CD4-positive, alpha-beta T cell treated with Interleukin-10 for 1 hour (primary cell): ENCODE data around the gene CRIP2.

ENCODE experiments used
- DNase-seq: peaks from one replicate; pipeline ENCODE4 v3.0.0-alpha.2; 2020

Gene CRIP2

GRCh38 chr14:105500726-105501101, 26.1 kb downstream of the CRIP2 start:
- DNase-seq: no peak

- DNase-seq: peak; percentile 38
Observed at GRCh38 chr14:105501504-105502291, 27.1 kb downstream of the CRIP2 start.

- peak; percentile 23 for DNase-seq
Observed at GRCh38 chr14:105502446-105503295, 28.1 kb downstream of the CRIP2 start.

GRCh38 chr14:105503296-105503640, 28.6 kb downstream of the CRIP2 start:
- no peak for DNase-seq

- no peak for DNase-seq
Observed at GRCh38 chr14:105503935-105504692, 29.5 kb downstream of the CRIP2 start.

GRCh38 chr14:105505101-105505500, 30.5 kb downstream of the CRIP2 start:
- DNase-seq: no peak

- no peak for DNase-seq
Observed at GRCh38 chr14:105507247-105507646, 32.6 kb downstream of the CRIP2 start.

- DNase-seq: no peak
Observed at GRCh38 chr14:105508069-105508468, 33.4 kb downstream of the CRIP2 start.

- DNase-seq: no peak
Observed at GRCh38 chr14:105508601-105509000, 34.0 kb downstream of the CRIP2 start.

- DNase-seq: no peak
Observed at GRCh38 chr14:105517096-105517495, 42.5 kb downstream of the CRIP2 start.

- no peak for DNase-seq
Observed at GRCh38 chr14:105519946-105520698, 45.5 kb downstream of the CRIP2 start.

GRCh38 chr14:105525326-105525725, 50.7 kb downstream of the CRIP2 start:
- no peak for DNase-seq

GRCh38 chr14:105525861-105526775, 51.5 kb downstream of the CRIP2 start, which contains the start of gene TMEM121:
Gene TMEM121, plus strand, starts transcription at chr14:105526583. Its CDS starts 2,252 bp downstream, at chr14:105528835.
- peak; percentile 57 for DNase-seq

- DNase-seq: no peak
Observed at GRCh38 chr14:105526776-105527380, 52.3 kb downstream of the CRIP2 start.

- no peak for DNase-seq
Observed at GRCh38 chr14:105527381-105527825, 52.8 kb downstream of the CRIP2 start.

- DNase-seq: peak; percentile 84
Observed at GRCh38 chr14:105527826-105528585, 53.4 kb downstream of the CRIP2 start.

GRCh38 chr14:105528586-105529318, 54.1 kb downstream of the CRIP2 start:
- no peak for DNase-seq

- no peak for DNase-seq
Observed at GRCh38 chr14:105529319-105529568, 54.6 kb downstream of the CRIP2 start.
